GM19035 (cell line): Measurements from ENCODE around the gene COL25A1.
"Not testable (repeated sequence)": the region's sequence is repeated elsewhere in the genome, so short reads cannot be mapped to it uniquely, and the experiment has no call there.

ENCODE experiments used
- ATAC-seq: cut with Tn5 transposase; IDR thresholded peaks from one replicate; pipeline ENCODE4 v1.9.1; 2021; ENCODE audit not compliant: unreplicated experiment

The COL25A1 gene

DNA sequence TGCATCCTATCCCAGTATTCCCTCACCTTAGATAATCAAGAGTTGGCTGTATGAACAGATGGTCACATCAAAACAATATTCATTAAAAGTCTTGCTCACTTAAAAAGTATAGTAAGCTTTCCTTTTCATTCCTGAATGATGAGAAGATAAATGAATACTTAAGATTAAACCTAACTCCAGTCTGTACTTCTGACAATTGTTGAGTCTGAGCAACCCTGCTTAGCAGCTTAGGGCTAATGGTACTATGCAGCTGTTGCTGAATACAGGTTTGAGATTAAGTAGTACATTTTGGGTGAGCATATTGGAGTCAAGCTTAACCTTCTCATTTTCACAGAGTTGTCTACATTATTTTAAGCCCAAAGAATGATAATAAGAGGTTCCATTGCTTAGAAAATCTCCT is 417.9 kb downstream of the COL25A1 start:
- no peak for ATAC-seq

DNA sequence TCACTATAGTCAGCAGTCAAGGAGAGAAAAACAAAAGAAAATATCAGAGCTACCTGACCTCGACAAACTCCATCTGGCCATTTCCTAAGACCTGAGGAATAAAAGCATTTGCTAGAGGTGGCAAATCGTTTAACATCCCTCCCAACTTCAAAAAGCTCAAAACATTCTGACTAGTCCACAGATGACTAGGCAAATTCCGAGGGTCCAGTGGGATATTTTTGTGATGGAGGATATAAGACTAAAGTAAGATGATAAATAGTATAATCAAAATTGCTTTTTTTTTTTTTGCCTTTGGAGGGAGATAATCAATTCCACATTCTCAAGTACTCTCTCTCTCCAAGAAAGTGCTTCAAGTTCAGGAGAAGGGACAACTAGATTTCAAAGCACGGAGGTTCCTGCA is 420.5 kb downstream of the COL25A1 start:
- no peak for ATAC-seq

DNA sequence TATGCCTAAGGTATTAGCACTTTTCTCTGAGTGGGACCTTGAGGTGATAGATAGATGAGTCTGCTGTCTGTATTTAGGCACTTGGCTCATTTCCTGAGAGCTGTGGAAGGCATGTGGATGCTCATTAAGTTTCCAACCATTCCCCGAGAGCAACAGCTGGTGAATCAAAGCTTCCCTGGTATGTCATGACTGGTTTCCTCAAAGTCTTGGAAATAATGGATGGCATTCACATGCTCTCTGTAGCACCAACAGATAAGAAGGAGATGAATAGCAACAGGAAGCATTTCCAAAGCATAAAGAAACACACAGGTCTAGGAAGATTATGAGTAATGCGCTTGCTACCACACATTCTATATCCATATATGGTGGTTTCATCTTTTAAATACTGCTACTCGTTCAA is 421.3 kb downstream of the COL25A1 start:
- no peak for ATAC-seq

DNA sequence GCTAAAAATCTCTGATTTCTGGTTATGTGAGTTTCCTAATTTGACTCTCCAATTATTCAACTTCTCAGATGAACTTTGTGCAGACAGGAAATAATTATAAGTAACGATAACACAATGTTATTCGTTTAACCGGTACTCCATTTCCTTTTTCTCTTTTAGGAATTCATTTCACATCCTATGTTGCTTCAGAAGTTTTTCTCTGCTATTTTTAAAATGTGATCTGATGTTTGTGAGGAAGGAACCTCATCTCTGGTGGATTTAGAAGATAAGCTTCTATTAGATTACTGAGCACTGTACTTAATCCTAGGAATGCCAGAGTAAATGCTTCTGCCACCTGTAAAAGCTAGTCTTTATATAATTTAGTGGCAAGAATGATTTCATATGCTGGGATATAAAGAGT is 423.7 kb downstream of the COL25A1 start:
- ATAC-seq = no peak

DNA sequence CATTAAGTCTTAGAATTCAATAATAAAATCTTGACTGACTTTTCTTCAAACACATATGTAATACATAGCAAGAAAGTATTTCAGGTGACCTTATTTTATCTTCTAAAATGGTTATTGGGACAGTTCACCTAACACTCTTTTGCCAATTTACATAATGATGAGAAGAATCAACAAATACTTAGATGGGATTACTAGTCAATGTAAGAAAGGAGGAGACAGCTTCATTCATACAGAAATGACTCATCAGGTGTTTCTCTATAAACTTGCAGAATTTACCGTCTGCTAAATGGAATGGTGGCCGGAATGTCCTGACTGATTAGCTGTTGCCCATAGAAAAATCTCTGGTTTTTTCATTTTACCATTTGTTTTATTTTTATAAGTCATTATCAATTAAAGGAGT is 424.6 kb downstream of the COL25A1 start:
- no peak for ATAC-seq

DNA sequence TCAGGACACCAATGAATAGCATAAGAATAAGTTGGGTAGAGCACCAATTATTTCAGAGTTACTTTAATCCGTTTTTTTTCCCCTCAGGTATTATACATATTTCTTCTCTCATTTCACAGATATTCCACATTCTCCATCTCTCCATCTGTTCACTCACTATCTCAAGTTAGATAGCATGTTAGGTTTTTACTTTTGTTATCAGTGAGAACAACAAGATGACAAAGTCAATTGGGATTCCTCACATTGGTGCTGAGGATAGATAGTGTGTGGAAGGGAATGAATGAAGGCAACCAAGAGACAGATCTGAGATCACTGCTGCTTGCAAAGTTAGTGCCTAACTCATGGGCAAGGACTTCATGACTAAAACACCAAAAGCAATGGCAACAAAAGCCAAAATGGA is 427.7 kb downstream of the COL25A1 start:
- no peak for ATAC-seq

DNA sequence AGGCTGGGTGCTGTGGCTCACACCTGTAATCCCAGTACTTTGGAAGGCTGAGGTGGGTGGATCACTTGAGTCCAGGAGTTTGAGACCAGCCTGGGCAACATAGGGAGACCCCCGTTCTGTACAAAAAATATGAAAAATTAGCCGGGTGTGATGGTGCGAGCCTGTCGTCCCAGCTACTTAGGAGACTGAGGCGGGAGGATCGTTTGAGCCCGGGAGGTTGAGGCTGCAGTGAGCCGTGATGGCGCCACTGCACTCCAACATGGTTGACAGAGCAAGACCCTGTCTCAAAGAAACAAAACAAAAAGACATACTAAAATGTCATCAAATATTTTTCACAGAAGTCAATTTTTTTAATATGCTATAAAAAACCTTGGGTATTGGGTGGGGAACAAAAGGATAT is 432.5 kb downstream of the COL25A1 start:
- not testable (repeated sequence) for ATAC-seq

DNA sequence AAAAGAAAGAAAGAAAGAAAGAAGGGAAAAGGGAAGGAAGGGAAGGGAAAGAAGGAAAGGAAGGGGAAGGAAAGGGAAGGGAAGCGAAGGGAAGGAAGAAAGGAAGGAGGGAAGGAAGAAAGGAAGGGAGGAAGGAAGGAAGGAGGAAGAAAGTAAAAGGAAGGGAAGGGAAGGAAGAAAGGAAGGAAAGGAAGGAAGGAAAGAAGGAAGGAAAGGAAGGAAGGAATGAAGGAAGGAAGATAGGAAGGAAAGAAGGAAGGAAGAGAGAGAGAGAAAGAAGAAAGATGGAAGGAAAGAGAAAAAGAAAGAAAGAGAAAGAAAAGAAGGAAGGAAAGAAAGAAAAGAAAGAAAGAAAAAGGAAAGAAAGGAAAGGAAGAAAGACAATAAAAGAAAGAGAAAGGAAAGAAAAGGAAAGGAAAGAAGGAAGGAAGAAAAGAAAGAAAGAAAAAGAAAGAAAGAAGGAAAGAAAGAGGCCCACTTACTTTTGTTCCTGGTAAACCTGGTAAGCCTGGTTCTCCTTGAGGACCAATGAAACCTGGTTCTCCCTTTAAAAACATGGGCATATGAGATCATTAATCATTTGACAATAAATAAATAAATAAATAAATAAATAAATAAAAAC is 433.7 kb downstream of the COL25A1 start:
- no peak for ATAC-seq

DNA sequence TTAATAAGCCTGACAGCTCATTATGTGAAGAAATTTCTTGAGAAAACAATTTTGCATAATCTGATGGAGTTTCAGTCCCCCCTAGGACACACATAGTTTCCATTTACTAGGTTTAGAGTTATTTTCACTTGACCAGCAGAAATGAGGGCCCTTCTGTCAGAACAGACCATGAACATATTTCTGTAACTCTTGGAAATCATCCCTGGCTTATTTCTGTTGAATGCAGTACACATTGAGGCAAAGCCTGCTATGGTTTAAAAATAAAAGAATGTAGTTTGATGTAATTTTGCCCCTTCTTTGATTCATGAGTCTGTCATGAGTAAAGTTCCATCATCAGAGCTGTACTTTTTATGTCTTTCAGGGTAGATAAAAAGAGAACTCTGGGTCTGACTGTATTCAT is 435.0 kb downstream of the COL25A1 start:
- ATAC-seq = no peak

DNA sequence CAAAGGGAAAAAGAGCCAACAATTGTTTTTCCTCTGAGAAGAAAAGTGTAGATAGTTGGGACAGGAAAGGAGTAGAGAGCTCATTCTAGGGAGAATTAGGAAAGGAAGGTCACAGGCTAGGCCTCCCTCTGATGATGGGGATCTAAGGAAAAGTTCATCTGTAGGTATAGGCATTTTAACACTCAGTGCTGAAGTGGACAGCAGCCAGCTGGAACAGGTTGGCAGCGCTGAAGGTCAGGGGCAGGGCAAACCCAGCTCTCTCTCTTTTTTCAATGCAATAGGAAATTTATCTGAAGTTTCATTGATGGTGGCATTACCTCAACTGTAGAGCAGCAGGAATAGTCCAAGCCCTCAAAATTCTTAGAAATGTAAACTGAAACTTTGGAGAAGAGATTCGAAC is 441.1 kb downstream of the COL25A1 start:
- no peak for ATAC-seq

DNA sequence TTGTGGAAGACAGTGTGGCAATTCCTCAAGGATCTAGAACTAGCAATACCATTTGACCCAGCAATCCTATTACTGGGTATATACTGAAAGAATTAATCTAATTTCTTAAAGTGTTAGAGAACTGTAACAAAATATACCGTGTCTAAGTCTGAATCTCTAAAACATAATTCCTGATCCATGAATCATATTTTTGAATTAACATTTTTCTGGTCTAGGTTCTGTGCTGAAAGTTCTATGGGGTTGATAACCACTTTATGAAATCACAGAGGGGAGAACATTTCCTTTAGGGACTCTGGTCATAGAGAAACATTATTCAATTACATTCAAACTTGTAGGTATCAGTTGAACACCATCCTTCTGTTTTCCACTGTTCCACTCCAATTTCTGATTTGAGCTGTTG is 447.7 kb downstream of the COL25A1 start:
- no peak for ATAC-seq

DNA sequence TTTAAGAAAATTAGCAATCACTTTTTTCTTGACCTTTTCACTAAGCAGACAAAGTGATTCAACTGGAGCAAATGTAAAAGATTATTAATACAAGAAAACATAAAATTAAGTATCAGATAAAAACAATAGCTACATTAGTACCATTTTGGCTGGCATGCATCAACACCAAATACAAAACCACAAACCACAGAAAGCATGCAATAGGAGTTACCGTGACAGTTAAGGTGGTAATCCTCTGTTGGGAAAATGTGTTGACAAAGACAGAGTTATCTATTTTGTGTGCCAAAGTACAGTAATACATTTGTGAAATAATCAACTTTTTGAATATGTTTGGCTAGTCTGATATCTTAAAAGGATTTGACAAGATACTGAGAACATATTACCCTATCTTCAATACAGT is 449.8 kb downstream of the COL25A1 start:
- no peak for ATAC-seq

DNA sequence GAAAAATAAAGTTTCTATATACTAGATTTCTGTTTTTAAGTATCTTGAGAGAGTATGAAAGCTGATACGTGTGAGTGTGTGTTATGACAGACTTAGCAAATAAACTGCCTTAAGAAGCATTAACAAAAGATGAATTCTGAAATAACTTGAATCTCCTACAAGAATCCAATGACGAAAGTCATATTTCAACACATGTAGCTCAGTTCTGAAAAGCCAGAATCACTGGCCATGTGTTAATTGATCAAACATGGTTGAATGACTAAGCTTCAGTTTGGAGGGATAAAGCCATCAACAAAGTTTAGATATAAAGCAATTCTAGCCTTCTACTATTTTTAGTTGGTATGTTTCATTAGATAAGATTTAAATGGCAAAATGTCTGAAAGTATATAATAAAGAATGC is 451.1 kb downstream of the COL25A1 start:
- no peak for ATAC-seq

DNA sequence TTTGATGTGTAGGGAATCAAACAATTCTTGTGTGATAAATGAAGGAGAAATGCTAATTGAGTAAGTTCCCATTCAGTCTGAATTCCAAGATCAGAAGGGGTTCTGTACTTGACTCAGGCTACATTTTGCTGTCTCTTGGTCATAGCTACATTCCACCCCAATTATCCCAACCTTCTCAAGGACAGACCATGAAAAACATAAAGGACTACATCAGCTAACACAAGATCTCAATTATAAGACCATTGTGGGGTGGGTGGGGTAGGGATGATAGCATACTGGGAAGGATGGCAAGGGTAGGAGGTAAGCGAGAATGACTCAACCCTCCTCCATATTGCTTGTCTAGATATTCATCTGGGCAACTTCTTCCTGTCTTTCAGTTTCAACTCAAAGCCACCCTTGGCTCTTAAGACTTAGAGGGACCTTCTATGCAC is 452.2 kb downstream of the COL25A1 start:
- ATAC-seq = no peak

DNA sequence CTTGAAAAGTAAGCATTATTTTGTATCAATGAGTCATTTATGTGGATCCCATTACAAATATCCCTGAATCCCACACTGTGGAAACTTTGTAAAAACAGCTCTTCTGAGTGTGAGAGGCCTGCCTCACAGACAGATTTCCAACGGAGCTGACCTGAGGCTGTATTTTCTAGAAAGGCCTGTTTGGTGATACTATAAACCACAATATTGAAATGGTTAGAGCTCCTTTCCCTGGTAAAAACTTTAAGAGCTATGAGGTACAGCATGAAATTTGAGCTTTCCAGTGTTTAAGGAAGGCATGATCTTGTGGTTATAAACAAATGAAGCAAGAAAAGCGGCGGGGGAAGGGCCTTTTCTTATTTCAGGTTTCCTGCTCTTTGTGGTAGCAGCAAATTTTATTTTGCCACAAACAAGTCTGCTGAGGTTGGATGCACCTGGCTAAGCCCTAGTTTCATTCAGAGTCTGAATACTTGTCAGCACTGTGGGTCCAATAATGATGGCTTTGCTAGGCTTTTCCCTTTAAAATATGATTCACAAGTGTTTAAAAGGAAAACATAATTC is 452.8 kb downstream of the COL25A1 start:
- ATAC-seq = peak; percentile 85

DNA sequence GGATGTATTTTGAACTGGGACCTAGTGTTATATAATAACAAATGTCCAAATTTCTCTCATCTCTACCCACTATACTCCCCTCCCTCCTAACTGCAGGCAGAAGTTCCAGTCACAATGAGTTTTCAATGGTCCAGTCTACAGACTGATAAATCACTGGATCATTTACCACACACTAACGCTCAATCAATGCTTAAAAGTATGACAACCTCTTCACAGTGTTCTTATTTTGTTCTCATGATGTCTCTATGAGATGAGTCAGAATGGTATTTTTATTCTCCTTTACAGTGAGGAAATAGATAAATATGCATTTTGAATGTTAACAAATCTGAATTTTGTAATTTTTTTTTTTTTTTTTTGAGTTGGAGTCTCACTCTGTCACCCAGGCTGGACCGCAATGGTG is 455.9 kb downstream of the COL25A1 start:
- no peak for ATAC-seq

DNA sequence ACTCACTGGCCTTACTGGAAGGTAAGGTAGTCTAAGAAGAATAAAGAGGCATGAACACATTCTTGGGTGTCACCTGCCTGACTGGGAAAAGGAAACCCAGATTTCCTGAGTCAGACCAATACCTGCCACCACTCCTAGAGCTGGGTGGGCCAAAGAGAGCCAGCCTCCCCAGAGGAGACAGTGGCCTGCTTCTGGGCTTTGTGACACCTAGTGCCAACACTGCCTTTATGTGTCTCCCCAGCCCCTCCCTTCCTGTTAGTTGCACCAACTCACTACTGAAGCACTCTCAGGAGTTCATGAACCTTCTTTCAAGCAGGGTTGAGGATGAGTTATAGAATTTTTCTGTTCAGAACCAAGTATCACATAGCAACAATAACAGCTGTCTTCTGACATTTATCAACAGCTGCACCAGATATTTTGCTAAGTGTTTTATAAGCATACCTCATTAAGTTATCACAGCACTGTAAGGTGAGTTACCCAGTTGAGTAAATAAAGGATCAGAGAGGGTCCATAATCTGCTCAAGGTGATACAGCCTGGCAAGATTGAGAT is 462.0 kb downstream of the COL25A1 start:
- no peak for ATAC-seq

DNA sequence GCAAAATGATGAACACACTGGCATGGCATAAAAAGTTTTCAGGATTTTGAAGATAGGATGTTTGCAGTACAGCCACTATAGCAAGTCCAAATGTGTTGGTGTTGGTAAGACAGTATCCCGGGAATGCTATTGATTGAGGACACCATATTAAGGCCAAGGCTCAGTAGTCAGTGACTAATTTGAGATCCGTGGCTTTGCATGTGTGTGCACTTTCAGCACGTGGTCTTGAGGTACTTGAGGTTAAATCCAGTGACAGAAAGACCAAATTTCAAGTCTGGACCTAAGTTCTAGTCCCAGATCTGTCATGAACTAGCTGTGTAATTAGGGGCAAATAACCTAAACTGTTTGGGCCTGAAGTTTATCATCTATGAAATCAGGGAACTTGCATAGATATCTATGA is 463.1 kb downstream of the COL25A1 start:
- ATAC-seq = no peak

DNA sequence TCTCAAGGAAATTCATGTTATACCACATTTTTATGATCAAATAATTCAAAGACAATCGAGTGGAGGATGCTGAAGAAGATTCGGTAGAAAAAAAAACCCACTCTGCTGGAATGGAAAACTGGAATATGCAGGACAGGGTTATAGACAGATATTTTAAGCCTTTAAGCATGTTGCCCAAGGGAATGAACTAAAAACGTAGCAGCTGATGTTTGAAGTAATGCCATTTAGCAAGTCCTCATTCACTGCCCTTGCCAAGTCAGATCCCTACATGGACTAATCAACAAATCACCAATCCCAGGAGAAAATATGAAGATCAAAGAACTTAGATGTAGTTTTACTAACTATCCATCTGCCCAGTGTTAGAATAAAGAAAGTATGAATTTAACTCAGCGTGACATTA is 464.0 kb downstream of the COL25A1 start:
- no peak for ATAC-seq

DNA sequence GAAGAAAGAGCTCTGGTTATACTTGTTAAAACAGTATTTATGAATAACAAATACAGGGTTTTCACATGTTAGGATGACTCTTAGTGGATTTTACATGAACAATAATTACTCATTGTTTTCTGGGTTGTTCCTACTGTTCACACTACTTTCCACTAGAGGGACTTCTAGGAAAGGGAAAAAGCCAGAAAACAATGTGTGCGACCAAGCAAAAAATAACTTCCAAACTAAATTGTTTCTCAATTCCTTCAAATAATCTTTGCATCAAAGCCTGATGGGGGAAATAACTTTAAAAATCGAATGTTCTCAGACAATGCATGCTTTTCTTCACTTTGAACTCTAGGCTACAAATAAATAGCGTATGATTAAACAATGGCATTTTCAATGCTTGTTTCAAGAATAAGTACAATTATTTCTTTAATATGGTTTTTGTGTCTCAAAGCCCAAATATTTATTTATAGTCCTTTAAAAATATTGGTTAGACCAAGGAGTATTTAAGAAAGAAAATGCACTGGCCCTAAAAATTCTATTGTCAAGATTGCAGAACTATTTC is 467.5 kb downstream of the COL25A1 start:
- ATAC-seq = no peak

DNA sequence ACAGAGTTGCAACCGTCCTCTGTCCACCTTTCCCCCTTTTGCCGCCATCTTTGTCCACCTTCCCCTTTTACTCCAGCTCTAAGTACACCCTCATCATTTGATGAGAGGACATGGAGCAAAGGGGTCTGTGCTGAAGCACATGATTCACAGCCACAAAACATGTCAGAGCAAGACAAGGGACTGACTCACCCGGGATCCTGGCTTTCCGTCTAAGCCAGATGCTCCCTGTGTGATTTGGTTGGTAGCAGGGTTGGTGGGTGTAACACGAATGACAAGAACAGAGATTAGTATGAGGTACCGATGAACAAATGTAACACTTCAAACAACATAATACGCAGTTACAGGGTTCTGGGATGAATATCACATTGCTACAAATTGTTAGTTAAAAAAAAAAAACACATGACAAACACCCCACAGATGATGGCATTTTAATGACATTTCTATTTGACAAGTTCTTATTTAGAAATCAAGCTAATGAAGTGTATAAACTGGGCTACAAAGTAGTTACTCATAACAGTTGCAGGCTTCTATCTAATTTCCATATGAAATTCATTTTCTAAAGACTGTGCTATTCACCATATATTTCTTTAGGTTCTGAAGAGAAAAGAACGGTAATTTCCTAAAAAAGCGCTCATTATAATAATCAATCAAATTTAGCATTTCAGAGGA is 468.2 kb downstream of the COL25A1 start:
- no peak for ATAC-seq

DNA sequence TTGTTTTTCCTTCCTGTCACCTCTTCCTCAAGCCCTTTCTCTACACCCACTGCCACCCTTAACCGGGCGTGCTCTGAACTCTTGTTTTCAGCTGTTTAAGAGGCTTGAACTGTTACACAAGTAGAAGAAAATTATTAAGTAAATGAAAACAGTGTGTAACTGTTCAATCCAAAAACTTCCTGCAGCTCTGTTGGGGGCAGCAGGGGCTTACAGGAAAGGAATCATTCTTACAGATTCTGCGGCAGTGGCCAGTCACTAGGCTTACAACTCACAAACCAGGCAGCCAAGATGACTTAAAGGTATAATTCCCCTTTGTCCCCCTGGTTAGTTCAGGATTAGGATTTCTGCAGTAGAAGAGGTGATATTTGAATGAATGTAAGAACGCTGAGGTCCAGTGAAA is 469.4 kb downstream of the COL25A1 start:
- ATAC-seq = no peak
